AG10803 (cell line): ENCODE measurements around the gene ATF5.

Experiments used
- DNase-seq: peaks from one replicate; pipeline ENCODE4 v3.0.0; 2010; ENCODE audit warnings: low read depth
- H3K4me3 ChIP-seq: 2 replicates; pipeline ENCODE4 v1.5.1; 2011; ENCODE audit warnings: mild to moderate bottlenecking, low read length, control low read depth
- TF ChIP-seq, protein P1 (sequence below): conservative IDR thresholded peaks from 2 replicates; pipeline ENCODE4 v1.5.1; 2011; ENCODE audit warnings: mild to moderate bottlenecking, low read length, control low read depth, inconsistent platforms

ATF5 gene

DNA sequence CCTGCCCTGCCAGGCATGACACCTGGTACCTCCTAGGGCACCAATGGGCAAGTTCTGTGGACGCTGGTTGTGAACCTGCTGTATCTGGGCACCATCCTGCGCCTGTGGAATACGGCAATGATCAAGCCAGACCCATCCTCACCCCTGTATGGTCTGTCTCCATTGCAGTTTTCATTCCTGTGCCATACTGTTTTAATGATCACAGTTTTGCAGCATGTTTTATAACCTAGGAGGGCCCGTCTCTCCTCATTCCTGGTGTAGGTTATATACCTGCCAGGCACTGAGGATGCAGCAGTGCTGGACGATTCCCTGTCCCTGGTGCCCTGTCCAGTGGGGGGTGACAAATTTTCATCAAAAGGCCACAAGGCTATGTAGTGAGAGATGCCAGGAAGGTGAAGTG is 45.9 kb upstream of the ATF5 start:
- no peak for DNase-seq
- no peak overlapping the region for H3K4me3 ChIP-seq
- TF ChIP-seq, protein P1, sequence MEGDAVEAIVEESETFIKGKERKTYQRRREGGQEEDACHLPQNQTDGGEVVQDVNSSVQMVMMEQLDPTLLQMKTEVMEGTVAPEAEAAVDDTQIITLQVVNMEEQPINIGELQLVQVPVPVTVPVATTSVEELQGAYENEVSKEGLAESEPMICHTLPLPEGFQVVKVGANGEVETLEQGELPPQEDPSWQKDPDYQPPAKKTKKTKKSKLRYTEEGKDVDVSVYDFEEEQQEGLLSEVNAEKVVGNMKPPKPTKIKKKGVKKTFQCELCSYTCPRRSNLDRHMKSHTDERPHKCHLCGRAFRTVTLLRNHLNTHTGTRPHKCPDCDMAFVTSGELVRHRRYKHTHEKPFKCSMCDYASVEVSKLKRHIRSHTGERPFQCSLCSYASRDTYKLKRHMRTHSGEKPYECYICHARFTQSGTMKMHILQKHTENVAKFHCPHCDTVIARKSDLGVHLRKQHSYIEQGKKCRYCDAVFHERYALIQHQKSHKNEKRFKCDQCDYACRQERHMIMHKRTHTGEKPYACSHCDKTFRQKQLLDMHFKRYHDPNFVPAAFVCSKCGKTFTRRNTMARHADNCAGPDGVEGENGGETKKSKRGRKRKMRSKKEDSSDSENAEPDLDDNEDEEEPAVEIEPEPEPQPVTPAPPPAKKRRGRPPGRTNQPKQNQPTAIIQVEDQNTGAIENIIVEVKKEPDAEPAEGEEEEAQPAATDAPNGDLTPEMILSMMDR, result no peak

DNA sequence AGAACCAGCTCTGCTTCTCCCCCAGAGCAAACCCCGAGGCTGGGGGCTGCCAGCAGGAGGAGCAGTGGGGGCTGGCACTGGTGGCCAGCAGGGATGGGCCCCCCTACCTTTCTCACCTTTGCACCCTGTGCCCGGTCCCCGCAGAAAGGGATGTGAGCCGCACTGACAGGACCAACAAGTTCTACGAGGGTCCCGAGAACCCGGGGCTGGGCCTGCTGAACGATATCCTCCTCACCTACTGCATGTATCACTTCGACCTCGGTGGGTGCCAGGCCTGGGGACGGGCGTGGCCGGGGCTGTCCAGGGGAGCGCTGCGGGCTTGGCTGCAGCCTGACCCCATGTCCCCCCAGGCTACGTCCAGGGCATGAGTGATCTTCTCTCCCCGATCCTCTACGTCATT is 44.9 kb upstream of the ATF5 start:
- H3K4me3 ChIP-seq, result no peak overlapping the region
- TF ChIP-seq, protein P1, result no peak
- no peak for DNase-seq

DNA sequence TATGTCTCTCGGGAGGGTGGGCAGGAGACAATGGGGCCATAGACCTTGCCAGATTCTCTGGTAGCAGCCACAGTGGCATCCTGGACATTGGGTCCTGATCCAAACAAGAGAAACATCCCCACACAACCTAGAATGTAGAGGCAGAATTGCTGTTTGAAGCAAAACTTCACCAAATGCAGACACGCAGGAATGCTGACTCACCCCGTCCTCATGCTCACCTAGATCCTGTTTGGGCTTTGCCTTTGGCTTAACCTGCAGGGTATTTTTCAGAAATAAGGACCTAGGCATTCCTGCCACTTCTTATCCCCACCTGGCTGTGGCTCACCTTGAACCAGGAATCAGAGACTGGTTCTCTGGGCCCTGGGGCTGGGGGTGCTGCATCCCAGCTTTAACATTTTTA is 44.2 kb upstream of the ATF5 start:
- TF ChIP-seq, protein P1, result no peak

DNA sequence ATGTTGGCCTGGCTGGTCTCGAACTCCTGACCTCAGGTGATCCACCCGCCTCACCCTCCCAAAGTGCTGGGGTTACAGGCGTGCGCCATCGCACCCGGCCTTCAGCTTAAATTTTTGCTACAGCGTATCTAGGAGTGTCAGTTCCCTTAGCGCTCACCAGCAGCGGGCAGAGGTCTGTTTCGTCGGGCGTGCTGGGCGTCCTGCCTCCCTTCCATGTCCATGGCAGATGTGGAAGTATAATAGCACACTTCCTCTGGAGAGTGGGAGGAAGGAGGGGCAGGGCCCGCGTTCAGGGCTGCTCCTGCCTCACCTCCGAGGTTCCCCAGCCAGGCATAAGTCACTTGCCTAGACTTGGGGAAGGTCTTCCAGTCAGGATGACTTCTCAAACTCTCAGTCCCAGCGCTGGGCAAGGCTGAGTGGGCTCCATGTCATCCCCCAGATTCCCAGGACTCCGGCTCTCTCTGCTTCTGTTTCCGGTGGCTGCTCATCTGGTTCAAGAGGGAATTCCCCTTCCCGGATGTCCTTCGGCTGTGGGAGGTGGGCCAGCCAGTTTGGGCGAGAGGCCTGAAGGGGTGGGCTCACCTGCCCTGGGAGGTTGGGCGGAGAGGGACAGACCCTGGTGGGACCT is 41.9 kb upstream of the ATF5 start:
- no peak for DNase-seq
- H3K4me3 ChIP-seq, result no peak overlapping the region
- TF ChIP-seq, protein P1, result no peak

More for the DNA sequence above, 44.2 kb upstream of the ATF5 start:
- no peak overlapping the region for H3K4me3 ChIP-seq
- DNase-seq, result no peak

DNA sequence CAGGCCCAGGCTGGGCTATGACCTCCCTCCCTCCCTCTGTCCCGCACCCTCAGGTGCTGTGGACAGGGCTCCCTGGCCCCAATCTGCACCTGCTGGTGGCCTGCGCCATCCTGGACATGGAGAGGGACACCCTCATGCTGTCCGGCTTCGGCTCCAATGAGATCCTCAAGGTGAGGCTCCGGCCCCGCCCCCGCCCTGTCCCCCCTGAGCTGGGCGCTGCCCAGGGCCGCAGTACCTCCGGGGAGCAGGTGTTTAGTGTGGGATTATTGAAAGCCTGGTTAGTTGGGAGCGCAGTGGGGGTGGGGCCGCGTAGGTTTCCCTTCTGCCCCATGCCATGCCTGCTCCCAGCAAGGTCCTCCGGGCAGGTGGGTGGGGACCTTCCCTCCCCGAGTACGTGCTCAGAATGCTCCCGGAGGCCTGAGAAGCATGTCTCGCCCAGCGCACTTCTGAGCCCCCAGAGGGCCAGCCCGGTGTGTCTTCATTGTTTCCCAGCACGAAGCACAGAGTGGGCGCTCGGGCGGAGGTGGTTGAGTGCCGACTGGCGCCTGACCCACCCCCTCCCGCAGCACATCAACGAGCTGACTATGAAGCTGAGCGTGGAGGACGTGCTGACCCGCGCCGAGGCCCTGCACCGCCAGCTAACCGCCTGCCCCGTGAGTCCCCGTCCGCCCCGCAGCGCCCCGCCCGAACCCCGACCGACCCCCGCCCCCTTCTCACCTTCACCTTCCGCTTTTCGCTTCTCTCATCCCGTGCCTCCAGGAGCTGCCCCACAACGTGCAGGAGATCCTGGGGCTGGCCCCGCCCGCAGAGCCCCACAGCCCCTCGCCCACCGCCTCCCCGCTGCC is 41.1 kb upstream of the ATF5 start:
- TF ChIP-seq, protein P1, result no peak
- DNase-seq, result no peak

DNA sequence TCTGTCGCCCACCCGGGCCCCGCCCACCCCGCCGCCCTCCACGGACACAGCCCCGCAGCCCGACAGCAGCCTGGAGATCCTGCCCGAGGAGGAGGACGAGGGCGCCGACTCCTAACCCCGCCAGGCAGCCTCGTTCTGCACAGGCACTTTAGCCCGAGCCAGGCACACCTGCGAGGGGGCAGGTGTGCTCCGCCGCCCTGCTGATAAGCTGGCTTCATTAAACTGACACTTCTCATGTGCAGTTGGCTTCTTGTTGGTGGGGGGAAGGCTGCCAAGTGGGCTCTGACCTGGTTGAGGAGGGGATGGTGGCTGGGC is 40.5 kb upstream of the ATF5 start:
- H3K4me3 ChIP-seq, result no peak overlapping the region
- no peak for DNase-seq

More for the DNA sequence above, 41.1 kb upstream of the ATF5 start:
- H3K4me3 ChIP-seq, result no peak overlapping the region

More for the DNA sequence above, 40.5 kb upstream of the ATF5 start:
- TF ChIP-seq, protein P1, result no peak
